Thyroid gland (tissue), 4 donors: ENCODE measurements around the gene NR4A1. TPM values are rescaled to one million over a fixed set of nuclear protein-coding genes. Genes with fewer than 3 reads are reported as not detected.

Source experiments
- DNase-seq, 2 donors: peaks; one replicate each; pipeline ENCODE4 v3.0.0-alpha.2; 2019
- H3K27ac ChIP-seq, 3 donors: fragments of 200-600 bp; sonication (generic); 1 replicate in 2 of 3; 2 replicates in 1 of 3; pipeline ENCODE4 v1.5.1; 2016 to 2019; ENCODE audit warnings: mild to moderate bottlenecking in 1 of 3, moderate library complexity in 1 of 3
- H3K27me3 ChIP-seq: fragments of 200-600 bp; sonication (generic); one replicate; pipeline ENCODE4 v1.5.1; 2019
- H3K36me3 ChIP-seq, 2 donors: fragments of 200-600 bp; sonication (generic); one replicate each; pipeline ENCODE4 v1.5.1; 2016 to 2019
- H3K4me1 ChIP-seq, 2 donors: fragments of 200-600 bp; sonication (generic); one replicate each; pipeline ENCODE4 v1.5.1; 2017 to 2019
- H3K4me3 ChIP-seq, 3 donors: fragments of 200-600 bp; sonication (generic); replicated peaks in 1 of 3; 1 replicate in 2 of 3; 2 replicates in 1 of 3; pipeline ENCODE4 v1.5.1; 2016; ENCODE audit warnings: mild to moderate bottlenecking in 1 of 3
- H3K9me3 ChIP-seq: fragments of 200-600 bp; sonication (generic); one replicate; pipeline ENCODE4 v1.5.1; 2017
- CTCF ChIP-seq, 6 experiments: fragments of 200-600 bp in 3 of 6; fragments of 450-650 bp in 3 of 6; sonication (generic) in 3 of 6; IDR thresholded peaks; one replicate each; pipeline ENCODE4 v1.5.1; 2016 to 2019; ENCODE audit warnings: antibody characterized with exemption in 6 of 6, mild to moderate bottlenecking in 2 of 6, inconsistent platforms in 1 of 6, moderate library complexity in 1 of 6
- POLR2A ChIP-seq, 2 donors: fragments of 450-650 bp; IDR thresholded peaks; one replicate each; pipeline ENCODE4 v1.6.1; 2017; ENCODE audit warnings: antibody characterized with exemption in 2 of 2, mild to moderate bottlenecking in 2 of 2, moderate library complexity in 1 of 2
- WGBS, 2 donors: methylation state at CpG; one replicate each; pipeline ENCODE4 v1.1.5; 2017; 5-methylcytosine and 5-hydroxymethylcytosine counted together
- intact Hi-C: fragments of 100-400 bp; cut with DNase I; formaldehyde crosslinking; loops from one replicate; pipeline ENCODE4 v1.15.1; 2023
- total RNA-seq, 4 donors: library from RNA; depleted of rRNA; stranded (reverse); fragments of >200 nt; gene quantifications; one replicate each; pipeline ENCODE4 v1.2.3, GENCODE V29; 2016

NR4A1 gene
- total RNA-seq, 4 donors from 2014 or later, result 46.3 to 156 (median 83.5) TPM

GRCh38 chr12:52069327-52070184 is 18.3 kb downstream of the NR4A1 start, which contains the start of gene ATG101:
TSS of gene ATG101 (plus strand) at chr12:52069978. CDS start at chr12:52073651, 3,673 bp downstream.
- H3K27me3 ChIP-seq, result no peaks in the 10 kb centered on the region
- peaks cover 23 to 34% of the 10 kb centered on the region in 2 donors for H3K4me1 ChIP-seq
- TF ChIP-seq POLR2A (IDR thresholded peaks at IDR 0.05) (peak in 1 of 2 donors; percentile 67), CTCF (IDR thresholded peaks at IDR 0.05) (peak; percentile 43 to 89 (median 52))
- peaks cover 3 to 5% of the 10 kb centered on the region in 2 donors for H3K36me3 ChIP-seq
- intact Hi-C loops, result no loop called here
- WGBS, 2 donors, result 0 to 14% methylated on average over 2 to 25 of the region's 60 CpGs
- peak; percentile 91 to 93 for DNase-seq
- H3K4me3 ChIP-seq, result peak within 1 kb of the TSS; percentile 31 to 97 (median 72)
- no peaks in the 10 kb centered on the region for H3K9me3 ChIP-seq
- peak within 1 kb of the TSS; percentile 90 to 95 (median 93) for H3K27ac ChIP-seq

- no peak for DNase-seq
- TF ChIP-seq CTCF (IDR thresholded peaks at IDR 0.05) (no peak), POLR2A (IDR thresholded peaks at IDR 0.05) (no peak)
- H3K4me1 ChIP-seq, result peaks cover 31 to 39% of the 10 kb centered on the region in 2 donors
- peak overlapping the region; percentile 31 to 97 (median 72) for H3K4me3 ChIP-seq
- intact Hi-C loops, result no loop called here
- H3K36me3 ChIP-seq, result peaks cover 3 to 5% of the 10 kb centered on the region in 2 donors
- peak overlapping the region; percentile 90 to 95 (median 93) for H3K27ac ChIP-seq
- no peaks in the 10 kb centered on the region for H3K27me3 ChIP-seq
- no peaks in the 10 kb centered on the region for H3K9me3 ChIP-seq
- WGBS, 2 donors, result 3 to 8% methylated on average over 15 to 34 of the region's 37 CpGs
Measured at GRCh38 chr12:52070185-52070925, 19.1 kb downstream of the NR4A1 start.

- Histone ChIP-seq H3K4me3 (no peak overlapping the region), H3K27ac (peak overlapping the region in 2 of 3 donors; percentile 45 to 83), H3K4me1 (peaks cover 33 to 45% of the 10 kb centered on the region in 2 donors), H3K9me3 (no peaks in the 10 kb centered on the region), H3K36me3 (peaks cover 17 to 20% of the 10 kb centered on the region in 2 donors), H3K27me3 (no peaks in the 10 kb centered on the region)
- peak in 1 of 2 donors; percentile 50 for DNase-seq
- TF ChIP-seq POLR2A (IDR thresholded peaks at IDR 0.05), result no peak
- TF ChIP-seq CTCF (IDR thresholded peaks at IDR 0.05), result no peak
- intact Hi-C loops, result no loop called here
- WGBS, 2 donors, result 83 to 84% methylated on average over 23 of the region's 23 CpGs
Measured at GRCh38 chr12:52073531-52074381, 22.5 kb downstream of the NR4A1 start.

GRCh38 chr12:52074971-52075724 is 23.9 kb downstream of the NR4A1 start:
- H3K4me1 ChIP-seq, result peaks cover 33 to 41% of the 10 kb centered on the region in 2 donors

More at GRCh38 chr12:52074971-52075724, 23.9 kb downstream of the NR4A1 start:
- Histone ChIP-seq H3K27me3 (no peaks in the 10 kb centered on the region), H3K27ac (peak overlapping the region; percentile 45 to 83 (median 50)), H3K9me3 (no peaks in the 10 kb centered on the region), H3K4me3 (no peak overlapping the region), H3K36me3 (peaks cover 17 to 20% of the 10 kb centered on the region in 2 donors)
- intact Hi-C loops, result no loop called here
- DNase-seq, result peak in 1 of 2 donors; percentile 45
- TF ChIP-seq POLR2A (IDR thresholded peaks at IDR 0.05) (no peak), CTCF (IDR thresholded peaks at IDR 0.05) (no peak)
- 57 to 73% methylated on average over 3 of the region's 3 CpGs for WGBS, 2 donors
